ENCODE measurements around the gene PPFIBP2. TPM values are rescaled to one million over a fixed set of nuclear protein-coding genes. Genes with fewer than 3 reads are reported as not detected.
A peak's percentile ranks its signal among the peaks of the same experiment; 100 is the strongest.

Gene PPFIBP2
- total RNA-seq, 4 donors from 2014 or later, result 28.1 to 61.1 (median 49.4) TPM

- H3K27me3 ChIP-seq, result peaks cover 0 to 6% (median 0%) of the 10 kb centered on the region in 4 donors
- WGBS, 2 donors, result 57 to 64% methylated on average over 9 of the region's 9 CpGs
- H3K4me1 ChIP-seq, result peaks cover 41 to 90% (median 50%) of the 10 kb centered on the region in 3 donors
- no peak for DNase-seq
- peak overlapping the region in 3 of 4 donors; percentile 20 to 51 (median 24) for H3K4me3 ChIP-seq
- TF ChIP-seq, protein P1, sequence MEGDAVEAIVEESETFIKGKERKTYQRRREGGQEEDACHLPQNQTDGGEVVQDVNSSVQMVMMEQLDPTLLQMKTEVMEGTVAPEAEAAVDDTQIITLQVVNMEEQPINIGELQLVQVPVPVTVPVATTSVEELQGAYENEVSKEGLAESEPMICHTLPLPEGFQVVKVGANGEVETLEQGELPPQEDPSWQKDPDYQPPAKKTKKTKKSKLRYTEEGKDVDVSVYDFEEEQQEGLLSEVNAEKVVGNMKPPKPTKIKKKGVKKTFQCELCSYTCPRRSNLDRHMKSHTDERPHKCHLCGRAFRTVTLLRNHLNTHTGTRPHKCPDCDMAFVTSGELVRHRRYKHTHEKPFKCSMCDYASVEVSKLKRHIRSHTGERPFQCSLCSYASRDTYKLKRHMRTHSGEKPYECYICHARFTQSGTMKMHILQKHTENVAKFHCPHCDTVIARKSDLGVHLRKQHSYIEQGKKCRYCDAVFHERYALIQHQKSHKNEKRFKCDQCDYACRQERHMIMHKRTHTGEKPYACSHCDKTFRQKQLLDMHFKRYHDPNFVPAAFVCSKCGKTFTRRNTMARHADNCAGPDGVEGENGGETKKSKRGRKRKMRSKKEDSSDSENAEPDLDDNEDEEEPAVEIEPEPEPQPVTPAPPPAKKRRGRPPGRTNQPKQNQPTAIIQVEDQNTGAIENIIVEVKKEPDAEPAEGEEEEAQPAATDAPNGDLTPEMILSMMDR (IDR thresholded peaks at IDR 0.05), result no peak
- TF ChIP-seq POLR2A (IDR thresholded peaks at IDR 0.05), result no peak
- no peaks in the 10 kb centered on the region for H3K9me3 ChIP-seq
- peaks cover 0 to 7% (median 0%) of the 10 kb centered on the region in 3 donors for H3K36me3 ChIP-seq
- H3K27ac ChIP-seq, result peak overlapping the region; percentile 66 to 89 (median 78)
- intact Hi-C loops (cut with DNase I), result no loop called here
These were observed 64.6 kb downstream of the PPFIBP2 start for GRCh38 chr11:7578276-7578955.

GRCh38 chr11:7579361-7579791 lies 65.6 kb downstream of the PPFIBP2 start:
- Histone ChIP-seq H3K36me3 (no peaks in the 10 kb centered on the region), H3K27me3 (peaks cover 0 to 4% (median 0%) of the 10 kb centered on the region in 4 donors), H3K27ac (peak overlapping the region in 2 of 4 donors; percentile 79 to 89), H3K4me1 (peaks cover 41 to 87% (median 48%) of the 10 kb centered on the region in 3 donors), H3K9me3 (no peaks in the 10 kb centered on the region), H3K4me3 (no peak overlapping the region)
- intact Hi-C loops (cut with DNase I), result no loop called here
- DNase-seq, result no peak
- TF ChIP-seq, protein P1 (IDR thresholded peaks at IDR 0.05), result no peak
- TF ChIP-seq POLR2A (IDR thresholded peaks at IDR 0.05), result no peak
- WGBS, 2 donors, result 18 to 42% methylated on average over 1 of the region's 1 CpG

DNA sequence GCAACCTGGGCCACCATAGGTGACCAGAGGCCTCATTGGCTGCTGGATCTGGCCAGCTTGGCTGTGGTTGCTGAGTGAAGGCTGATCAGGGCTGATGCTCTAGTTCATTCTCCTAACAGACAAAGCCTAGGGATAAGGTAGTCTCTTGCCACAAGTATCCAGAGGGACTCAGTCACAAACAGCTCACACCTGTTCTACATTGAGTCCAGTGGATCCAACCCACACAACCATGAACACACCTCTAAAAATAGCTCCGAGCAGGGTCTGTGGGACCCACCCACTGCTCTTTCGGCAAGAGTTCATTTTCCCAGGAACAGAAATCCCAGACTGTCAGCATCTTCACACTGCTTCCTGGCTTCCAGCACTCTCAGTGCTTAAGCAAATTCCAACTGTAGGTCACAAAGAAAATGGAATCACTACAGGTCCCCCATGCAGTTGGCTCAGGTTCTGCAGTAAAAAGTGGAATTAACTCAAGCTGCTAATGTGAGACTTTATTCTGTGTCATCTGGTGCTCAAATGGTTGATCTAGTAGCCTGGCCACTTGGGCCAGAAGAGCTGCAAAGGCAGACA lies 67.3 kb downstream of the PPFIBP2 start:
- H3K36me3 ChIP-seq, result no peaks in the 10 kb centered on the region
- H3K9me3 ChIP-seq, result no peaks in the 10 kb centered on the region
- intact Hi-C loops (cut with DNase I), result no loop called here
- H3K27ac ChIP-seq, result peak overlapping the region in 1 of 4 donors; percentile 1
- TF ChIP-seq, protein P1 (IDR thresholded peaks at IDR 0.05), result no peak
- no peak for TF ChIP-seq POLR2A (IDR thresholded peaks at IDR 0.05)
- peaks cover 32 to 83% (median 39%) of the 10 kb centered on the region in 3 donors for H3K4me1 ChIP-seq
- H3K4me3 ChIP-seq, result no peak overlapping the region
- 80% methylated on average over 2 of the region's 2 CpGs; no CpG with 5 or more reads in 1 of the 2 donors for WGBS, 2 donors
- no peak for DNase-seq
- no peaks in the 10 kb centered on the region for H3K27me3 ChIP-seq

DNA sequence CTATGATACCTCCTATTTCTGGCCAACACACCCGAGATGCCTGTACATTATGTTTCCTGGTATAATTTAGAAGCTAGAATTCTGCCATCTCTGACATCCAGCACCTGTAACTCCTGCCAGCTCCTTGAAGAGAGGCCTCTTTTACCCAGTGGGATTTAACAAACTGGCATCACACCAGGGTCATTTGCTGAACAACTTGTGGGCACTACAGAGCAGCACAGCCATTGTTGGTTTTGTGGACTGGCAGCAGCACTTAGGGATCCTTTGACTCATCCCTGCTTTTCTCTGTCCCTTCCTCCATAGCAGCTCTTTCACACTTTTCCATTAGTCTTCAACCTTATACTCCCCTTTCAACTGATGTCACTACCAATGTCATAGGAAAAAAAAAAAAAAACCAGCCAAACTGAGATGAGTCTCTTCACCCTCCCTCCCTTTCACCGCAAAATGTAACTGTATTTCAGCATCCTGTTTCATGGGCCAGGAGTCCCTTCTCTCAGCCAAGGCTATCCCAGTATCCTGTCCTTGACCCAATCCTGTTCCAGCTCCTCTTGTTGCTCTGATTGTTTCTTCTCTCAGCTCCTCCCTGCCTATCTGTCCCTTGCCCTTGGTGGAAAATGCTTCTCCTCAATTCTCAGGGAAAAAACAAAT lies 68.7 kb downstream of the PPFIBP2 start:
- Histone ChIP-seq H3K4me3 (no peak overlapping the region), H3K27ac (no peak overlapping the region), H3K9me3 (no peaks in the 10 kb centered on the region), H3K27me3 (no peaks in the 10 kb centered on the region), H3K36me3 (no peaks in the 10 kb centered on the region), H3K4me1 (peaks cover 19 to 76% (median 25%) of the 10 kb centered on the region in 3 donors)
- intact Hi-C loops (cut with DNase I), result no loop called here
- WGBS, 2 donors, result 72 to 74% methylated on average over 2 of the region's 2 CpGs
- no peak for DNase-seq
- TF ChIP-seq POLR2A (IDR thresholded peaks at IDR 0.05), result no peak
- TF ChIP-seq, protein P1 (IDR thresholded peaks at IDR 0.05), result no peak

- intact Hi-C loops (cut with DNase I), result no loop called here
- no peak for DNase-seq
- Histone ChIP-seq H3K36me3 (no peaks in the 10 kb centered on the region), H3K27me3 (no peaks in the 10 kb centered on the region), H3K27ac (no peak overlapping the region), H3K4me1 (peaks cover 11 to 69% (median 18%) of the 10 kb centered on the region in 3 donors), H3K9me3 (no peaks in the 10 kb centered on the region), H3K4me3 (no peak overlapping the region)
- TF ChIP-seq POLR2A (IDR thresholded peaks at IDR 0.05), result no peak
- TF ChIP-seq, protein P1 (IDR thresholded peaks at IDR 0.05), result no peak
- WGBS, 2 donors, result 43 to 61% methylated on average over 3 of the region's 3 CpGs
These were observed 69.4 kb downstream of the PPFIBP2 start for GRCh38 chr11:7583248-7583647.

Data from esophagus squamous epithelium (tissue), 5 donors.